SK-N-SH treated with all-trans-retinoic acid at 6 μM for 48 hours (cell line): ENCODE measurements around the gene RPL7A.

Experiments used
- ATAC-seq: fragments of 200-7000 bp; cut with Tn5 transposase; 3 replicates; pipeline ENCODE4 v1.9.1; 2020; ENCODE audit warnings: mild to moderate bottlenecking, moderate library complexity
- CSRNP3 ChIP-seq: fragments of 250-450 bp; sonication (Bioruptor Pico); IDR thresholded peaks from 2 replicates; pipeline ENCODE4 v1.5.1; 2021; ENCODE audit warnings: mild to moderate bottlenecking, moderate library complexity
- ESRRG ChIP-seq: fragments of 250-450 bp; sonication (Bioruptor Pico); IDR thresholded peaks from 2 replicates; pipeline ENCODE4 v1.6.1; 2021; ENCODE audit warnings: mild to moderate bottlenecking
- GLIS3 ChIP-seq: fragments of 250-450 bp; sonication (Bioruptor Pico); IDR thresholded peaks from 2 replicates; pipeline ENCODE4 v1.5.0; 2020; ENCODE audit warnings: mild to moderate bottlenecking, moderate library complexity
- PATZ1 ChIP-seq: fragments of 250-450 bp; sonication (Bioruptor Pico); IDR thresholded peaks from 2 replicates; pipeline ENCODE4 v1.8.0; 2020; ENCODE audit warnings: mild to moderate bottlenecking, moderate library complexity, borderline replicate concordance
- POU6F1 ChIP-seq: fragments of 250-450 bp; sonication (Bioruptor Pico); IDR thresholded peaks from 2 replicates; pipeline ENCODE4 v1.8.0; 2021; ENCODE audit warnings: low read depth, mild to moderate bottlenecking, moderate library complexity, borderline replicate concordance
- SNAI2 ChIP-seq: fragments of 250-450 bp; sonication (Bioruptor Pico); IDR thresholded peaks from 2 replicates; pipeline ENCODE4 v1.5.0; 2020; ENCODE audit warnings: mild to moderate bottlenecking, moderate library complexity
- TOX ChIP-seq: fragments of 250-450 bp; sonication (Bioruptor Pico); IDR thresholded peaks from 2 replicates; pipeline ENCODE4 v1.8.0; 2021; ENCODE audit warnings: mild to moderate bottlenecking, moderate library complexity, borderline replicate concordance
- ZC3H10 ChIP-seq: fragments of 250-450 bp; sonication (Bioruptor Pico); IDR thresholded peaks from 2 replicates; pipeline ENCODE4 v1.5.1; 2021; ENCODE audit warnings: mild to moderate bottlenecking, moderate library complexity
- ZNF70 ChIP-seq: fragments of 450-650 bp; formaldehyde crosslinking; IDR thresholded peaks from 2 replicates; pipeline ENCODE4 v1.5.0; 2020; ENCODE audit warnings: mild to moderate bottlenecking, moderate library complexity
- TF ChIP-seq, protein P1 (sequence below): fragments of 250-450 bp; sonication (Bioruptor Pico); IDR thresholded peaks from 2 replicates; pipeline ENCODE4 v1.5.0; 2020; ENCODE audit warnings: mild to moderate bottlenecking, moderate library complexity

RPL7A gene

DNA sequence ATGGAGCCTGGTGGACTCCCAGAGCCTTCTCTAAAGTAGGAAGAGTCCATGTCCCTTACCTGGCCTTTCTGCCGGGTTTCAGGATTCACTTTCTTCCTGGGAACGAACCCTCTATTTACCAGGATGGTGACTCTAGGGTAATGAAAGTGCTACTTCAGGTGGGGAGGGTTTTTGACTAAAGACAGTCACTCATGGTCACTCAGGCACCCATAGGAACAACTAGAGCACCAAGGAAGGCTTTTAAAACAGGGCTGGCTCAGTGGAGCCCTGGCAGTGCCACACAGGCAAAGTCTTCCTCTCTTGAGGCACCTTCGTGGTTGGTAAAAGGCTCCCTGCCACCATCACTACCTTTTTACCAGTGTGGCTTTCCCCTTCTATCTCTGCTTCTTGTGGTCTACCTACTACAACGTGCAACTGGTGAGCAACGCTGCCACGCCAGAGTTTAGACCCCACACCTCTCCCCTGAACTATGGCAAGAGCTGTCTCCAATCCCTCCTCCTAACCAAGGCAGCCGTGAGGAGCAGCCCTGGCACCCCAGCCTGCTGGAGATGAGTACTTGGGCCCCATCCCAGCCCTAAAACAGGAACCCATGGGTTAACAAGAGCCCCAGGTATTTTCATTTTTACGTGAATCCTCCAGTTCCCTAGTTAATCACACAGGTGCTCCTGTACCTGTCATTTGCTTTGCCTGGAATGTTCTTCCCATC is 4.8 kb downstream of the RPL7A start:
- no peak for ATAC-seq
- TF ChIP-seq SNAI2 (CRISPR knock-in tag) (no peak), ESRRG (CRISPR knock-in tag) (no peak), CSRNP3 (CRISPR knock-in tag) (no peak; the same call in 1 of the 2 replicates)
- TF ChIP-seq, protein P1, sequence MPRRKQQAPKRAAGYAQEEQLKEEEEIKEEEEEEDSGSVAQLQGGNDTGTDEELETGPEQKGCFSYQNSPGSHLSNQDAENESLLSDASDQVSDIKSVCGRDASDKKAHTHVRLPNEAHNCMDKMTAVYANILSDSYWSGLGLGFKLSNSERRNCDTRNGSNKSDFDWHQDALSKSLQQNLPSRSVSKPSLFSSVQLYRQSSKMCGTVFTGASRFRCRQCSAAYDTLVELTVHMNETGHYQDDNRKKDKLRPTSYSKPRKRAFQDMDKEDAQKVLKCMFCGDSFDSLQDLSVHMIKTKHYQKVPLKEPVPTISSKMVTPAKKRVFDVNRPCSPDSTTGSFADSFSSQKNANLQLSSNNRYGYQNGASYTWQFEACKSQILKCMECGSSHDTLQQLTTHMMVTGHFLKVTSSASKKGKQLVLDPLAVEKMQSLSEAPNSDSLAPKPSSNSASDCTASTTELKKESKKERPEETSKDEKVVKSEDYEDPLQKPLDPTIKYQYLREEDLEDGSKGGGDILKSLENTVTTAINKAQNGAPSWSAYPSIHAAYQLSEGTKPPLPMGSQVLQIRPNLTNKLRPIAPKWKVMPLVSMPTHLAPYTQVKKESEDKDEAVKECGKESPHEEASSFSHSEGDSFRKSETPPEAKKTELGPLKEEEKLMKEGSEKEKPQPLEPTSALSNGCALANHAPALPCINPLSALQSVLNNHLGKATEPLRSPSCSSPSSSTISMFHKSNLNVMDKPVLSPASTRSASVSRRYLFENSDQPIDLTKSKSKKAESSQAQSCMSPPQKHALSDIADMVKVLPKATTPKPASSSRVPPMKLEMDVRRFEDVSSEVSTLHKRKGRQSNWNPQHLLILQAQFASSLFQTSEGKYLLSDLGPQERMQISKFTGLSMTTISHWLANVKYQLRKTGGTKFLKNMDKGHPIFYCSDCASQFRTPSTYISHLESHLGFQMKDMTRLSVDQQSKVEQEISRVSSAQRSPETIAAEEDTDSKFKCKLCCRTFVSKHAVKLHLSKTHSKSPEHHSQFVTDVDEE (CRISPR knock-in tag), result no peak

- TF ChIP-seq ZNF70 (CRISPR knock-in tag), result no peak
- TF ChIP-seq SNAI2 (CRISPR knock-in tag), result no peak
- TF ChIP-seq, protein P1 (CRISPR knock-in tag), result no peak
- no peak for TF ChIP-seq ZC3H10 (CRISPR knock-in tag)
- no peak for TF ChIP-seq PATZ1
- ATAC-seq, result no peak
Measured at GRCh38 chr9:133353548-133353947, 5.5 kb downstream of the RPL7A start.

- no peak for ATAC-seq
Measured at GRCh38 chr9:133354766-133355165, 6.7 kb downstream of the RPL7A start.

More at GRCh38 chr9:133354766-133355165, 6.7 kb downstream of the RPL7A start:
- TF ChIP-seq, protein P1 (CRISPR knock-in tag), result no peak
- TF ChIP-seq TOX (CRISPR knock-in tag) (no peak), POU6F1 (no peak), GLIS3 (CRISPR knock-in tag) (no peak), CSRNP3 (CRISPR knock-in tag) (no peak), PATZ1 (no peak), SNAI2 (CRISPR knock-in tag) (no peak)
- TF ChIP-seq, all 23 proteins: peak for 0
